HG03521 (cell line): ENCODE results near the gene IFNGR2.
"Not testable (repeated sequence)": the region's sequence is repeated elsewhere in the genome, so short reads cannot be mapped to it uniquely, and the experiment has no call there.

Experiments
- ATAC-seq: cut with Tn5 transposase; IDR thresholded peaks from one replicate; pipeline ENCODE4 v1.9.1; 2021; ENCODE audit warnings: mild to moderate bottlenecking, moderate library complexity; ENCODE audit not compliant: unreplicated experiment

IFNGR2 gene, protein sequence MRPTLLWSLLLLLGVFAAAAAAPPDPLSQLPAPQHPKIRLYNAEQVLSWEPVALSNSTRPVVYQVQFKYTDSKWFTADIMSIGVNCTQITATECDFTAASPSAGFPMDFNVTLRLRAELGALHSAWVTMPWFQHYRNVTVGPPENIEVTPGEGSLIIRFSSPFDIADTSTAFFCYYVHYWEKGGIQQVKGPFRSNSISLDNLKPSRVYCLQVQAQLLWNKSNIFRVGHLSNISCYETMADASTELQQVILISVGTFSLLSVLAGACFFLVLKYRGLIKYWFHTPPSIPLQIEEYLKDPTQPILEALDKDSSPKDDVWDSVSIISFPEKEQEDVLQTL

GRCh38 chr21:33403128-33403785 is at the start of gene IFNGR2:
Gene IFNGR2, plus strand, starts transcription at chr21:33403413. Its CDS starts 131 bp downstream, at chr21:33403544.
- peak; percentile 35 for ATAC-seq

- no peak for ATAC-seq
These were observed 47.9 kb upstream of the IFNGR2 start for GRCh38 chr21:33355355-33355754.

- no peak for ATAC-seq
These were observed 47.2 kb upstream of the IFNGR2 start for GRCh38 chr21:33355996-33356395.

GRCh38 chr21:33357177-33357576 is 46.0 kb upstream of the IFNGR2 start:
- no peak for ATAC-seq

GRCh38 chr21:33359446-33359845 is 43.8 kb upstream of the IFNGR2 start:
- no peak for ATAC-seq

- no peak for ATAC-seq
These were observed 42.9 kb upstream of the IFNGR2 start for GRCh38 chr21:33360281-33360680.

- ATAC-seq = peak; percentile 56
These were observed 42.2 kb upstream of the IFNGR2 start for GRCh38 chr21:33360881-33361602.

GRCh38 chr21:33362044-33362555 is 41.1 kb upstream of the IFNGR2 start:
- ATAC-seq = no peak

DNA sequence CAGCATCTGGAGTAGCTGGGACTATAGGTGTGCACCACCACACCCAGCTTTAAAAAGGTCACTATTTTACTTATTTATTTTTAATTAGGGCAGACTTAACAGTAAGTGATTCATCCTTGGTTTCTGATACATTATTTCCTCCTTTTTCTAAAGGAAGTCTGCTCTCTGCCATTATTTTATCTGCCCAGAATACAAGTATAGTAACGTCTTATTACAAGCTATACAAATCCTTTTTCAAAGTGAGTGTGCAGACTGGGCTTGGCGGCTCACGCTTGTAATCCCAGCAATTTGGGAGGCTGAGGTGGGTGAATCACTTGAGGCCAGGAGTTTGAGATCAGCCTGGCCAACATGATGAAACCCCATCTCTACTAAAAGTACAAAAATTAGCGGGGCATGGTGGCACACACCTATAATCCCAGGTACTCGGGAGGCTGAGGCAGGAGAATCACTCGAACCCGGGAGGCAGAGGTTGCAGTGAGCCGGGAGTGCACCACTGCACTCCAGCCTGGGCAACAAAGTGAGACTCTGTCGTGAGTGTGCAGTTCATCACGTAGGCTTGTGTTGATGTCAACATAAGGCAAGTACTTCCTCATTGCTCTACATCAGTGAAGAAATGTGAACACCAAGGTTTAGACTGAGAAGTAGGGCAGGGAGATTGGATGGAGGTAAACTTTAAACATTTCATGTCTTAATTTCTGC is 39.2 kb upstream of the IFNGR2 start:
- not testable (repeated sequence) for ATAC-seq

DNA sequence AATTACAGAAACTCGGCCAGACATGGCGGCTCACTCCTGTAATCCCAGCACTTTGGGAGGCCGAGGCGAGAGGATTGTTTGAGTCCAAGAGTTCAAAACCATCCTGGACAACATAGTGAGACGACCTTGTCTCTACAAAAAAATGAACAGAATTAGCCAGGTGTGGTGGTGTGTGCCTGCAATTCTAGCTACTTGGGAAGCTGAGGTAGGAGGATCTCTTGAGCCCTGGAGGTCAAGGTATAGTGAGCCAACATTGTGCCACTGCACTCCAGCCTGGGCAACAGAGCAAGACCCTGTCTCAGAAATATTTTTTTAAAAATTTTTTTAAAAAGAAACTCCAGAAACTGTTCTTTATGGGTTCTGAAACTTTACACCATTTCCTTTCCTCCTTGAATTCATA is 38.4 kb upstream of the IFNGR2 start:
- no peak for ATAC-seq

DNA sequence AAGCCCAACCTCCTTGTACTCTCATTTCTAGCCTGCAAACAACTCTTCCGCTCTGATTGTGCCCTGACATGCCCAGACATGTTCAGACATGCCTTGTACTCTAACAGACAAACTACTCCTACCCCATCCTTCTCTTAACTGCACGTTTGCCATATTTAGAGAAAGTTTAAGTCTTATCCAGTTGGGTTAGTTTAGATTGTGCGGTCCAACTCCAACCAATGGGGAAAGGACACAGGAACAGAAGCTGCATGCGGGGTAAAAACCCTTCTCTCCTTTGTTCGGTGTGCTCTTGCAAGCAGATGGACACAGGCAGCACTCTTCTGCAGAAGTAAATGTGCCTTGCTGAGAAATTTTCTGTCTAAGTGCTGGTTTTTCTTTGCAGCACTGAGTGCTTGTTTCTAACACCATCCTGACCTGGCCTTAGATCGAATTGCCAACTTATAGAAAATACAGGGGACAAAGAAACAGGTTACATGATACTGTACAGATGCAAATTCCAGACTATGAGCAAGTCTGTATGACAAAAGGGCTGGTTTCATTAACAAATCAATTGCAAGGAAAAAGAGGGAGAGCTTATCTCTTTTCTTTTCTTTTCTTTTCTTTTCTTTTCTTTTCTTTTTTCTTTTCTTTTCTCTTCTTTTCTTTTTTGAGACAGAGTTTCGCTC is 35.8 kb upstream of the IFNGR2 start:
- no peak for ATAC-seq

DNA sequence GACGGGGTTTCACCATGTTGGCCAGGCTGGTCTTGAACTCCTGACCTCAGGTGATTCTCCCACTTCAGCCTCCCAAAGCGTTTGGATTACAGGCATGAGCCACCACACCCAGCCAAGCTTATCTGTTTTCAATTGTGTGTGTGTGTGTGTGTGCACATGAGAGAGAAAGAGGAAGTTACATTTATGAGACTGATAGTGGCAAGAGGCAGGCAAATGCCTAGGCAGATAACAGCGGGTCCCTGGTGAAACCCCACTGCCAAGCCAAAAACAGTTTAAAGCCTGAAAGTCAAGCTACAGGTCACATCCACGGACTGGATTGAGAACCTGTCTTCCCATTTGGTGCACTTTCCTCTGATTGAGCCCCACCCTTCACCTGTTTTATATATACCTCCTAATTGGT is 35.1 kb upstream of the IFNGR2 start:
- no peak for ATAC-seq

DNA sequence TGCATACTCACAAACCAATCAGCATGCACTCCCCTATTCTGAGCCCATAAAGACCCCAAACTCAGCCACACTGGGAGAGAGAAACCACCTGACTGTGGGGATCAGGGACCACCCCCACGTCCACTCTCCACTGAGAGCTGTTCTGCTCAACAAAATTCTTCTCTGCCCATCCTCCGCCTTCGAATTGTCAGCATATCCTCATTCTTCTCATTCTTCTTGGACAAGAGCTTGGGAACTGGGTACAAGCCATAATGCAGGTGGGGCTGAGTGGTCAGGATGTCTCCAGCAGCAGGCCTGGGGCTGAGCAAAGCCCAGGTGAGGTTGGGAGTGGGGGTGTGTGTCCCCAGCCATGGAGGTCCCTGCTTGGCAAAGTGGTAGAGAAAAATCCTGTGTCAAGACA is 34.6 kb upstream of the IFNGR2 start:
- no peak for ATAC-seq

GRCh38 chr21:33369586-33369985 is 33.6 kb upstream of the IFNGR2 start:
- no peak for ATAC-seq

GRCh38 chr21:33370305-33370704 is 32.9 kb upstream of the IFNGR2 start:
- no peak for ATAC-seq

DNA sequence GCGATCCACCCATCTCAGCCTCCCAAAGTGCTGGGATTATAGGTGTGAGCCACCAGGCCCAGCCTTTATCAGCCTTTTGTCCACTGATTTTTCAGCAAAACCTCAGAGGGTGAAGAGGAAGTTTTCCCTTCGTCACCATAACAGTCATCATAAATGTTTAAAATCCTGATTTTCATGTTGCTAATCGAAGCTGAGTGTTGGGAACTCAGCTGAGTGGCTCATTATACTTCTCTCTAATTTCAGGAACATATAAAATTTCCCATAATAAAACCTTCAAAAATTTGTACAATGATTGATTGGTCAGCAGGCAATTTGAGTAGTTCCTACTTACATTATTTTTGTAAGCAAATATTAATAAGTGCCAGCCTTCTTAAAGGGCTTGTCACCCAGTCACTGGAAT is 31.8 kb upstream of the IFNGR2 start:
- no peak for ATAC-seq

- no peak for ATAC-seq
These were observed 30.6 kb upstream of the IFNGR2 start for GRCh38 chr21:33372582-33372981.

DNA sequence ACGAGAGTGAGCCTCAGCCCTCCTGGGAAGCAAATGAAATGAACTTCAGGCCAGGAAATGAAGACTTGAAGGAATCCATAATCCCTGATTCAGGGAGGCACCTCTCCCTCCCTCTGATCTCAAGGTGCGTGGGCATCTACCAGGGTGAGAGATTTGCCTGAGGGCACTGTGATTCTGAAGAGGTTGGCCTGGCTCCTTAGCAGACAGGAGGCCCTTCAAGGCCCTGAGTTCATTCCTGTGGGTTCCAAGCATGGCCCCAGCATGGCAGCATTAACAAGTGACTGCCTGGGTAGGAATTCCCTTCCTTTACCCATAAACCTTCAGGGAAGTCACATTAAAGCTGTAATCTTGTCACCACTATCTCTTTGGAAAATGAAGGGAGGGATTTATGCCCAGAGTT is 29.8 kb upstream of the IFNGR2 start:
- ATAC-seq = no peak

- no peak for ATAC-seq
These were observed 29.1 kb upstream of the IFNGR2 start for GRCh38 chr21:33374080-33374449.

- no peak for ATAC-seq
These were observed 28.6 kb upstream of the IFNGR2 start for GRCh38 chr21:33374450-33375096.
